Measurements from ENCODE around the gene SPEG.

DNA sequence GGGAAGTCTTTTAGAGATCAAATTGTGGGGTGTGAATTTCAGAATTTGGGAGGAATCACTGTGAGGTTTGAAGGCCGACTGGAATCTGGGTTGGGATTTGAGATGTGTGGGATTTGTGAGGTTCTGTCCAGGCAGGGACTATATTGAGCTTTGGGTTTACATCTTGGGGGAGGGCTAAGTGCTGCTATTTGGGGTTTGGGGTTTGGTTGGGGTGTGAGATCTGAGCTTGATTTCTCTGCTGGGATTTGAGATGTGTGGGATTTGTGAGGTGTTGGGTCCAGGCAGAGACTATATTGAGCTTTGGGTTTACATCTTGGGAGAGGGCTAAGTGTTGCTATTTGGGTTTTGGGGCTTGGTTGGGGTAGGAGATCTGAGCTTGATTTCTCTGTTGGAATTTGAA lies 64.9 kb downstream of the SPEG start:
- TF ChIP-seq, protein P1, sequence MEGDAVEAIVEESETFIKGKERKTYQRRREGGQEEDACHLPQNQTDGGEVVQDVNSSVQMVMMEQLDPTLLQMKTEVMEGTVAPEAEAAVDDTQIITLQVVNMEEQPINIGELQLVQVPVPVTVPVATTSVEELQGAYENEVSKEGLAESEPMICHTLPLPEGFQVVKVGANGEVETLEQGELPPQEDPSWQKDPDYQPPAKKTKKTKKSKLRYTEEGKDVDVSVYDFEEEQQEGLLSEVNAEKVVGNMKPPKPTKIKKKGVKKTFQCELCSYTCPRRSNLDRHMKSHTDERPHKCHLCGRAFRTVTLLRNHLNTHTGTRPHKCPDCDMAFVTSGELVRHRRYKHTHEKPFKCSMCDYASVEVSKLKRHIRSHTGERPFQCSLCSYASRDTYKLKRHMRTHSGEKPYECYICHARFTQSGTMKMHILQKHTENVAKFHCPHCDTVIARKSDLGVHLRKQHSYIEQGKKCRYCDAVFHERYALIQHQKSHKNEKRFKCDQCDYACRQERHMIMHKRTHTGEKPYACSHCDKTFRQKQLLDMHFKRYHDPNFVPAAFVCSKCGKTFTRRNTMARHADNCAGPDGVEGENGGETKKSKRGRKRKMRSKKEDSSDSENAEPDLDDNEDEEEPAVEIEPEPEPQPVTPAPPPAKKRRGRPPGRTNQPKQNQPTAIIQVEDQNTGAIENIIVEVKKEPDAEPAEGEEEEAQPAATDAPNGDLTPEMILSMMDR (IDR thresholded peaks at IDR 0.05 in 2 of 3, conservative IDR thresholded peaks at IDR 0.05 in 1 of 3; ENCODE audit: borderline replicate concordance in 1 of 3, insufficient read depth in 1 of 3, low read depth in 2 of 3, low read length in 2 of 3) = no peak
- TF ChIP-seq EGR1 (IDR thresholded peaks at IDR 0.05; ENCODE audit: low read depth) (no peak), POLR2AphosphoS5 (IDR thresholded peaks at IDR 0.05; ENCODE audit: low read depth, low read length) (no peak), RAD21 (IDR thresholded peaks at IDR 0.05; ENCODE audit: low read depth) (no peak), POLR2A (IDR thresholded peaks at IDR 0.05; ENCODE audit: borderline replicate concordance, extremely low read depth, insufficient read depth, insufficient read length) (no peak), EZH2 (IDR thresholded peaks at IDR 0.05) (no peak), SRF (IDR thresholded peaks at IDR 0.05; ENCODE audit: low read depth) (no peak), EZH2phosphoT487 (IDR thresholded peaks at IDR 0.05; ENCODE audit: borderline replicate concordance) (no peak), JUND (IDR thresholded peaks at IDR 0.05) (no peak), YY1 (IDR thresholded peaks at IDR 0.05; ENCODE audit: extremely low read depth, insufficient replicate concordance, low read depth, low read length) (no peak), CBX3 (IDR thresholded peaks at IDR 0.05; ENCODE audit: low read depth) (no peak)
- TF ChIP-seq, protein P2, sequence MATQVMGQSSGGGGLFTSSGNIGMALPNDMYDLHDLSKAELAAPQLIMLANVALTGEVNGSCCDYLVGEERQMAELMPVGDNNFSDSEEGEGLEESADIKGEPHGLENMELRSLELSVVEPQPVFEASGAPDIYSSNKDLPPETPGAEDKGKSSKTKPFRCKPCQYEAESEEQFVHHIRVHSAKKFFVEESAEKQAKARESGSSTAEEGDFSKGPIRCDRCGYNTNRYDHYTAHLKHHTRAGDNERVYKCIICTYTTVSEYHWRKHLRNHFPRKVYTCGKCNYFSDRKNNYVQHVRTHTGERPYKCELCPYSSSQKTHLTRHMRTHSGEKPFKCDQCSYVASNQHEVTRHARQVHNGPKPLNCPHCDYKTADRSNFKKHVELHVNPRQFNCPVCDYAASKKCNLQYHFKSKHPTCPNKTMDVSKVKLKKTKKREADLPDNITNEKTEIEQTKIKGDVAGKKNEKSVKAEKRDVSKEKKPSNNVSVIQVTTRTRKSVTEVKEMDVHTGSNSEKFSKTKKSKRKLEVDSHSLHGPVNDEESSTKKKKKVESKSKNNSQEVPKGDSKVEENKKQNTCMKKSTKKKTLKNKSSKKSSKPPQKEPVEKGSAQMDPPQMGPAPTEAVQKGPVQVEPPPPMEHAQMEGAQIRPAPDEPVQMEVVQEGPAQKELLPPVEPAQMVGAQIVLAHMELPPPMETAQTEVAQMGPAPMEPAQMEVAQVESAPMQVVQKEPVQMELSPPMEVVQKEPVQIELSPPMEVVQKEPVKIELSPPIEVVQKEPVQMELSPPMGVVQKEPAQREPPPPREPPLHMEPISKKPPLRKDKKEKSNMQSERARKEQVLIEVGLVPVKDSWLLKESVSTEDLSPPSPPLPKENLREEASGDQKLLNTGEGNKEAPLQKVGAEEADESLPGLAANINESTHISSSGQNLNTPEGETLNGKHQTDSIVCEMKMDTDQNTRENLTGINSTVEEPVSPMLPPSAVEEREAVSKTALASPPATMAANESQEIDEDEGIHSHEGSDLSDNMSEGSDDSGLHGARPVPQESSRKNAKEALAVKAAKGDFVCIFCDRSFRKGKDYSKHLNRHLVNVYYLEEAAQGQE (IDR thresholded peaks at IDR 0.05; ENCODE audit: low read depth) = no peak
- TF ChIP-seq, protein P3, sequence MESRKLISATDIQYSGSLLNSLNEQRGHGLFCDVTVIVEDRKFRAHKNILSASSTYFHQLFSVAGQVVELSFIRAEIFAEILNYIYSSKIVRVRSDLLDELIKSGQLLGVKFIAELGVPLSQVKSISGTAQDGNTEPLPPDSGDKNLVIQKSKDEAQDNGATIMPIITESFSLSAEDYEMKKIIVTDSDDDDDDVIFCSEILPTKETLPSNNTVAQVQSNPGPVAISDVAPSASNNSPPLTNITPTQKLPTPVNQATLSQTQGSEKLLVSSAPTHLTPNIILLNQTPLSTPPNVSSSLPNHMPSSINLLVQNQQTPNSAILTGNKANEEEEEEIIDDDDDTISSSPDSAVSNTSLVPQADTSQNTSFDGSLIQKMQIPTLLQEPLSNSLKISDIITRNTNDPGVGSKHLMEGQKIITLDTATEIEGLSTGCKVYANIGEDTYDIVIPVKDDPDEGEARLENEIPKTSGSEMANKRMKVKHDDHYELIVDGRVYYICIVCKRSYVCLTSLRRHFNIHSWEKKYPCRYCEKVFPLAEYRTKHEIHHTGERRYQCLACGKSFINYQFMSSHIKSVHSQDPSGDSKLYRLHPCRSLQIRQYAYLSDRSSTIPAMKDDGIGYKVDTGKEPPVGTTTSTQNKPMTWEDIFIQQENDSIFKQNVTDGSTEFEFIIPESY (IDR thresholded peaks at IDR 0.05; ENCODE audit: extremely low read depth, insufficient replicate concordance, low read length) = no peak
- TF ChIP-seq, protein P4, sequence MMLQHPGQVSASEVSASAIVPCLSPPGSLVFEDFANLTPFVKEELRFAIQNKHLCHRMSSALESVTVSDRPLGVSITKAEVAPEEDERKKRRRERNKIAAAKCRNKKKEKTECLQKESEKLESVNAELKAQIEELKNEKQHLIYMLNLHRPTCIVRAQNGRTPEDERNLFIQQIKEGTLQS (IDR thresholded peaks at IDR 0.05) = no peak
